Muscle layer of duodenum (tissue), 2 donors: ENCODE measurements around the gene F7.

Source experiments
- H3K27ac ChIP-seq: one replicate; pipeline ENCODE4 v1.7.0; 2013; ENCODE audit warnings: mild to moderate bottlenecking, low read length
- H3K27me3 ChIP-seq: one replicate; pipeline ENCODE4 v1.7.0; 2013; ENCODE audit warnings: low read depth, mild to moderate bottlenecking, control low read depth, low read length
- H3K36me3 ChIP-seq, 2 donors: one replicate each; pipeline ENCODE4 v1.7.0; 2013; ENCODE audit warnings: low read length in 2 of 2, control low read depth in 1 of 2, mild to moderate bottlenecking in 1 of 2; ENCODE audit not compliant: insufficient read depth in 2 of 2, control insufficient read depth in 1 of 2
- H3K4me1 ChIP-seq, 2 donors: one replicate each; pipeline ENCODE4 v1.7.0; 2013; ENCODE audit warnings: low read length in 2 of 2, mild to moderate bottlenecking in 2 of 2, control low read depth in 1 of 2, moderate library complexity in 1 of 2; ENCODE audit not compliant: insufficient read depth in 2 of 2, control insufficient read depth in 1 of 2
- H3K4me3 ChIP-seq, 2 donors: one replicate each; pipeline ENCODE4 v1.7.0; 2013; ENCODE audit warnings: low read length in 2 of 2, low read depth in 1 of 2, mild to moderate bottlenecking in 1 of 2
- H3K9me3 ChIP-seq, 2 donors: one replicate each; pipeline ENCODE4 v1.7.0; 2013; ENCODE audit warnings: low read length in 2 of 2, control low read depth in 1 of 2, mild to moderate bottlenecking in 1 of 2; ENCODE audit not compliant: control insufficient read depth in 1 of 2
- donor health status: healthy.

The F7 gene

GRCh38 chr13:113089693-113090414 lies 15.7 kb upstream of the F7 start:
- H3K4me1 ChIP-seq: no peaks in the 10 kb centered on the region
- no peaks in the 10 kb centered on the region for H3K36me3 ChIP-seq
- no peak overlapping the region for H3K4me3 ChIP-seq
- no peak overlapping the region for H3K27ac ChIP-seq
- no peaks in the 10 kb centered on the region for H3K9me3 ChIP-seq
- no peaks in the 10 kb centered on the region for H3K27me3 ChIP-seq

GRCh38 chr13:113090415-113090770 lies 15.2 kb upstream of the F7 start:
- Histone ChIP-seq H3K27ac (no peak overlapping the region), H3K4me3 (no peak overlapping the region), H3K9me3 (no peaks in the 10 kb centered on the region), H3K27me3 (no peaks in the 10 kb centered on the region), H3K36me3 (no peaks in the 10 kb centered on the region), H3K4me1 (no peaks in the 10 kb centered on the region)

DNA sequence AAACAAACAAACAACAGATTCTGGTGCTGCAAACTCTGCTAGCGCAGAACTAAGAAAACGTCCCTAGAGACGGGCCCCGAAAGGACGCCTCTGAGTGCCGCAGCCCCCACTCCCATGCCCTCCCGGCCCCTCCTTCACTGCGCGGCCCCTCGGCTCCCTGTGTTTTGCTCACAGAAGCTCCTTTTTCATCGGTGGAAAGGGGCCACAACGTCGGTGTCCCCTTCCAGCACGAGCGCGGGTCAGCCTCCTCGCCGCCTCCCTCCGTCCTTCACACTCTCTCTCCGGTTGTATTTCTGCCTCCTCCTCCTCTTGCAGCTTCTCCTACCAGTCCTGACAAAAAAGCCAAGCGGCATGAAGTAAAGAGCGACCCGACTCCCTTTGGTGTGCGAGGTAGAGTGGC lies 14.8 kb upstream of the F7 start:
- Histone ChIP-seq H3K27me3 (no peaks in the 10 kb centered on the region), H3K9me3 (no peaks in the 10 kb centered on the region), H3K27ac (no peak overlapping the region), H3K4me3 (no peak overlapping the region), H3K36me3 (no peaks in the 10 kb centered on the region), H3K4me1 (no peaks in the 10 kb centered on the region)

DNA sequence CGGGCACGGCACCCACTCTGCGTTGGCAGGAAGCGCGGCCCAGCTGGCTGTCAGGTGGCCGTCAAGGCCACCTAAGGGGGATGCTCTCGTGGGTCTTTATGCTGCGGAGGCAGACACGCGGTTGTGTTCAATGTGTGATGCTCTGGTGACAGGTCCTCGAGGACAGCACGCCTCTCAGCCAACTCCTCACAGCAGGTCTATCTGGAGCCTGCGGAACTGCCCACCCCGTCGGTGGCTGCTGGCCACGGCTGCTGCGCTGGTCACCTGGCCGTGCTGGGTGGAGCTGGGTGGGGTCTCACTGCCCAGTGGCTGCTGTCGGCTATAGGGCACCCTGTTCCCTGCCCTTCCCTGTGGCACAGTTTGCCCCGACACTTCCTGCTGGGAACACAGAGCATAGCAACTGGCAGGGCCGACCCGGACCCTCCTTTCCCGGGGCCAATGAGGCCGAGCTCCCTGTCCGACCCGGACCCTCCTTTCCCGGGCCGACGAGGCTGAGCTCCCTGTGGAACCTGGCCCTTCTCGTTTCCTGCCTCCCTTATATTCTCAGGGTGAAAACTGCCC lies 14.3 kb upstream of the F7 start:
- no peaks in the 10 kb centered on the region for H3K36me3 ChIP-seq
- no peaks in the 10 kb centered on the region for H3K27me3 ChIP-seq
- H3K9me3 ChIP-seq: no peaks in the 10 kb centered on the region
- H3K4me1 ChIP-seq: no peaks in the 10 kb centered on the region
- no peak overlapping the region for H3K27ac ChIP-seq
- no peak overlapping the region for H3K4me3 ChIP-seq

DNA sequence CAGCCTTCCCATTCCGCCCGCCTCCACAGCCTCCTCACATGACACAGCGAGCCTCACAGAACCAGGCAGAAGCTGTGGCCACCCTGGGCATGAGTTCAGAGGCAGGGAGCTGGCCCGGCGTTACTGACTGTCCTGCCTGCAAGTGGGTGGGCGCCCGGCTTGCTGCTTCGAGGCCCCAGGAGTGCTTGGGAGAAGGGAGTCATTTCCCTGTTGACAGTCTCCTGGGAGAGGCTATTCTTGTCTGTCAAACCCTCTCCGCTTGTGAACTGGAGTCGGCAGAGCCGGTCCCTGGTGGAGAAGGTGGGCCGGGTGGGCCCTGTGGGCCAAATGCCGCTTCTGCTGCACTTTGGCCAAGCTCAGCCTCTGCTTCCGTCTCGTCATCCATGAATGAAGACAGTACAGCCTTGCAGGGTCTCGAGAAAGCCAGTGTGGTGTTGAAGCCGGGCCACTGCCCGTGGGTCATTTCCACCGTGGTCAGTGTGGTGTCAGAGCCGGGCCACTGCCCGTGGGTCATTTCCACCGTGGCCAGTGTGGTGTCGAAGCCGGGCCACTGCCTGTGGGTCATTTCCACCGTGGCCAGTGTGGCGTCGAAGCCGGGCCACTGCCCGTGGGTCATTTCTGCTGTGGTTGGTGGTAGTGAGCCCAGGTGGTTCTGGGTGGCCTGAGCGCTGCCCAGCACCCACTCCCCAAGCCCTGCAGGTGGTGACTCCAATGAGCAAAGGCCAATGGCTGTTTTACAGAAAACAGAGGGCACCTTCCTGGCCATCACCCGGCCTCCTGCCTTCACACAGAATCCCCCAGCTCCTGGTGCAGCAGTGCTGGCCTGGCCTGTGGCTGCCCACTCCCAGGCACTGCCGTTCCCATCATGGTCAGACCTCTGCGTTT lies 13.5 kb upstream of the F7 start:
- Histone ChIP-seq H3K36me3 (no peaks in the 10 kb centered on the region), H3K27ac (no peak overlapping the region), H3K9me3 (no peaks in the 10 kb centered on the region), H3K4me1 (no peaks in the 10 kb centered on the region), H3K27me3 (no peaks in the 10 kb centered on the region), H3K4me3 (no peak overlapping the region)

GRCh38 chr13:113092776-113093579 lies 12.6 kb upstream of the F7 start:
- H3K4me1 ChIP-seq: no peaks in the 10 kb centered on the region
- H3K9me3 ChIP-seq: no peaks in the 10 kb centered on the region
- H3K4me3 ChIP-seq: no peak overlapping the region
- H3K27ac ChIP-seq: no peak overlapping the region
- H3K27me3 ChIP-seq: no peaks in the 10 kb centered on the region
- no peaks in the 10 kb centered on the region for H3K36me3 ChIP-seq

GRCh38 chr13:113093580-113094409 lies 11.8 kb upstream of the F7 start:
- no peak overlapping the region for H3K27ac ChIP-seq
- no peaks in the 10 kb centered on the region for H3K36me3 ChIP-seq
- no peaks in the 10 kb centered on the region for H3K27me3 ChIP-seq
- H3K4me1 ChIP-seq: no peaks in the 10 kb centered on the region
- no peak overlapping the region for H3K4me3 ChIP-seq
- H3K9me3 ChIP-seq: no peaks in the 10 kb centered on the region

DNA sequence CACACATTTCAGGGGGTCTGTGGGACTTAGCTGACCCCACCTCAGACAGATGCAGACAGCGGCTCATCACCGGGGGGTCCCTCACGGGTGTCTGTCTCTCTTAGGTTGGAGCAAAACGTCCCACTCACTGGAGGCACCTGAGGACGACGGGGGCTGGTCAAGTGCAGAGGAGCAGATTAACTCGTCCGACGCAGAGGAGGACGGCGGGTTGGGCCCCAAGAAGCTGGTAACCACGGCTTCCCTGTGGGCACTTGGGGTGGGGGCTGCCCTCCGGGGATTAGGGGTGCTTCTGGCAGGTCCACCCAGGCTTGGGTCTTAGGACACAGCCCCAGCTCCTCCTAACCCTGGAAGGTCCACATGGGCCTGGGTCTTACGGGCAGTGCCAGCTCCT lies 11.2 kb upstream of the F7 start:
- Histone ChIP-seq H3K9me3 (no peaks in the 10 kb centered on the region), H3K27ac (no peak overlapping the region), H3K36me3 (no peaks in the 10 kb centered on the region), H3K4me3 (no peak overlapping the region), H3K4me1 (no peaks in the 10 kb centered on the region), H3K27me3 (no peaks in the 10 kb centered on the region)

DNA sequence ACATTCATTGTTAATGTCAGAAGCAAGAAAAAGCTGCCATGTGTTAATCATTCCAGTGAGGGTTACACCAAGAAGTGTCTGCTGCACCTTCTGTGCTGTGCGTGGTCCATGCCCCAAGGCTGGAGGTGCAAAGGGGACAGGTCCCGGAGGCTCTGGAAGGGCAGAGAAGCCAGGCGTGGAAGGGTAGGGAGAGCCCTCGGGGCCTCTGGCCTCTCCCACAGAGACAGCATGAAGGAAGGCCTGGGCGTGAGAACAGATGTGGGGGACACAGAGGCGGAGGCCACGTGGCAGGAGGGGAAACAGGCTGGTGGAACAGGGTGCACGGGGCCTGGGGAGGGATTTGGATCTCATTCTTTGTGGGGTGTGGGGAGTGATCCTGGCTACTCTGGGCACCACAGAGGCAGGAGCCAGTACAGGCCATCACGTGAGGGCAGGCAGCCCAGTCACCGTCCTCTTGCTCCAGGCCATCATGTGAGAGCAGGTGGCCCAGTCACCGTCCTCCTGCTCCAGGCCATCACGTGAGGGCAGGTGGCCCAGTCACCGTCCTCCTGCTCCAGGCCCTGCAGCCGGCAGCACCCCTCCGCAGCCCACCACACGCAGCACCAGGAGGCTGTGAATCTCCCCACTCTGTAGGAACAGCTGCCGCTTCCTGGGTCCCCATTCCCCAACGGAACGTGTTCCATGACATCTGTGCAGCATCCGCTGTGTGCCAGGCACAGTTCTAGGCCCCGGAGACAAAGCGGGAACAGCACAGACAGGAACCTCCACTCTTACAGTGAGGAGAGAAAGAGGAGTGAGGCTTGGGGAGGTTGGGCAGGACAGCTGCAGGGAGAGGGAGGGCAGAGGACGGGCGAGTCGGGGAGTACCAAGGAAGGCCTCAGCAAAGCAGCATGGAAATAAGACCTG lies 10.2 kb upstream of the F7 start:
- no peaks in the 10 kb centered on the region for H3K36me3 ChIP-seq
- H3K9me3 ChIP-seq: no peaks in the 10 kb centered on the region
- H3K4me1 ChIP-seq: no peaks in the 10 kb centered on the region
- no peak overlapping the region for H3K4me3 ChIP-seq
- H3K27me3 ChIP-seq: no peaks in the 10 kb centered on the region
- H3K27ac ChIP-seq: no peak overlapping the region
